GM12878 (cell line): ENCODE data around the gene DAGLA.

ENCODE experiments used
- BMI1 ChIP-seq: fragments of 450-650 bp; IDR thresholded peaks from 2 replicates; pipeline ENCODE4 v1.6.1; 2016; ENCODE audit warnings: mild to moderate bottlenecking, moderate library complexity, borderline replicate concordance
- CTCF ChIP-seq, 3 experiments: IDR thresholded peaks in 2 of 3; conservative IDR thresholded peaks in 1 of 3; 2 replicates each; pipeline ENCODE4 v1.5.1; 2011; ENCODE audit warnings: low read depth in 3 of 3, low read length in 3 of 3, mild to moderate bottlenecking in 3 of 3, control low read depth in 2 of 3, moderate library complexity in 2 of 3, inconsistent platforms in 1 of 3, mixed read lengths in 1 of 3; ENCODE audit not compliant: control insufficient read depth in 2 of 3, insufficient read depth in 1 of 3; ENCODE audit errors: extremely low read depth in 1 of 3
- EP300 ChIP-seq, 2 experiments: fragments of 150-350 bp in 1 of 2; IDR thresholded peaks; 2 replicates each; pipeline ENCODE4 v1.6.1; 2011 to 2012; ENCODE audit warnings: low read depth in 2 of 2, low read length in 2 of 2, borderline replicate concordance in 1 of 2, improper control_type of control experiment in 1 of 2, inconsistent platforms in 1 of 2; ENCODE audit not compliant: control insufficient read depth in 1 of 2
- EZH2 ChIP-seq: IDR thresholded peaks from 2 replicates; pipeline ENCODE4 v1.6.1; 2012; ENCODE audit warnings: low read depth, mild to moderate bottlenecking, control low read depth, inconsistent platforms, low read length, borderline replicate concordance; ENCODE audit not compliant: control insufficient read depth
- FOXK2 ChIP-seq: fragments of 450-650 bp; IDR thresholded peaks from 2 replicates; pipeline ENCODE4 v1.6.1; 2017; ENCODE audit warnings: mild to moderate bottlenecking, moderate library complexity
- GABPA ChIP-seq: IDR thresholded peaks from 2 replicates; pipeline ENCODE4 v1.6.1; 2014; ENCODE audit warnings: antibody characterized with exemption, low read depth, mild to moderate bottlenecking, inconsistent platforms
- POLR2A ChIP-seq: IDR thresholded peaks from 2 replicates; pipeline ENCODE4 v1.6.1; 2011; ENCODE audit warnings: low read depth, mild to moderate bottlenecking, low read length
- RELA ChIP-seq: fragments of 450-650 bp; IDR thresholded peaks from 2 replicates; pipeline ENCODE4 v1.8.0; 2014; ENCODE audit warnings: borderline replicate concordance; ENCODE audit not compliant: partially characterized antibody
- SPI1 ChIP-seq: IDR thresholded peaks from 2 replicates; pipeline ENCODE4 v1.6.1; 2011; ENCODE audit warnings: low read depth, mild to moderate bottlenecking, low read length, moderate library complexity, borderline replicate concordance; ENCODE audit not compliant: insufficient read depth
- YBX1 ChIP-seq: fragments of 450-650 bp; IDR thresholded peaks from 2 replicates; pipeline ENCODE4 v1.6.1; 2016; ENCODE audit warnings: antibody characterized with exemption

GRCh38 chr11:61700720-61701119, 20.5 kb downstream of the DAGLA start:
- TF ChIP-seq FOXK2 = no peak
- no peak for TF ChIP-seq SPI1
- no peak for TF ChIP-seq YBX1
- no peak for TF ChIP-seq RELA
- no peak for TF ChIP-seq POLR2A
- no peak for TF ChIP-seq BMI1
- no peak for TF ChIP-seq CTCF (IDR thresholded peaks at IDR 0.05 in 2 of 3, conservative IDR thresholded peaks at IDR 0.05 in 1 of 3; ENCODE audit: control insufficient read depth in 2 of 3, extremely low read depth in 1 of 3, insufficient read depth in 1 of 3, low read depth in 3 of 3, low read length in 3 of 3)
- TF ChIP-seq EZH2 = no peak
- TF ChIP-seq GABPA = no peak
- TF ChIP-seq EP300 (IDR thresholded peaks at IDR 0.05; ENCODE audit: borderline replicate concordance in 1 of 2, control insufficient read depth in 1 of 2, low read depth in 2 of 2, low read length in 2 of 2) = no peak
